GM10847 (cell line): ENCODE data around the gene PLCXD3.

Experiments used
- POLR2A ChIP-seq: IDR thresholded peaks from 2 replicates; pipeline ENCODE4 v1.6.1; 2011; ENCODE audit not compliant: insufficient read length; ENCODE audit errors: extremely low read depth

PLCXD3 gene

GRCh38 chr5:41432481-41433253 is 77.7 kb downstream of the PLCXD3 start:
- TF ChIP-seq POLR2A, result no peak

- TF ChIP-seq POLR2A, result no peak
These were observed 82.9 kb downstream of the PLCXD3 start for GRCh38 chr5:41427505-41427904.

- TF ChIP-seq POLR2A, result no peak
These were observed 84.7 kb downstream of the PLCXD3 start for GRCh38 chr5:41425736-41426135.

- no peak for TF ChIP-seq POLR2A
These were observed 89.8 kb downstream of the PLCXD3 start for GRCh38 chr5:41420492-41421067.

GRCh38 chr5:41418220-41419031 is 92.0 kb downstream of the PLCXD3 start:
- TF ChIP-seq POLR2A, result no peak

- TF ChIP-seq POLR2A, result no peak
These were observed 94.1 kb downstream of the PLCXD3 start for GRCh38 chr5:41416336-41416735.

GRCh38 chr5:41415242-41415641 is 95.2 kb downstream of the PLCXD3 start:
- TF ChIP-seq POLR2A, result no peak

- TF ChIP-seq POLR2A, result no peak
These were observed 95.8 kb downstream of the PLCXD3 start for GRCh38 chr5:41414598-41414997.

GRCh38 chr5:41413074-41413473 is 97.3 kb downstream of the PLCXD3 start:
- TF ChIP-seq POLR2A, result no peak

GRCh38 chr5:41412496-41412895 is 97.9 kb downstream of the PLCXD3 start:
- TF ChIP-seq POLR2A, result no peak

GRCh38 chr5:41410737-41411136 is 99.7 kb downstream of the PLCXD3 start:
- TF ChIP-seq POLR2A, result no peak

GRCh38 chr5:41410307-41410706 is 100.1 kb downstream of the PLCXD3 start:
- no peak for TF ChIP-seq POLR2A

GRCh38 chr5:41408676-41409443 is 101.5 kb downstream of the PLCXD3 start:
- TF ChIP-seq POLR2A, result no peak

- TF ChIP-seq POLR2A, result no peak
These were observed 103.5 kb downstream of the PLCXD3 start for GRCh38 chr5:41406936-41407335.

GRCh38 chr5:41406424-41406823 is 104.0 kb downstream of the PLCXD3 start:
- no peak for TF ChIP-seq POLR2A

- no peak for TF ChIP-seq POLR2A
These were observed 105.6 kb downstream of the PLCXD3 start for GRCh38 chr5:41404757-41405156.

GRCh38 chr5:41403846-41404245 is 106.6 kb downstream of the PLCXD3 start:
- no peak for TF ChIP-seq POLR2A
